Stomach (tissue), 4 donors: ENCODE data around the gene KRT34.

Source experiments
- CTCF ChIP-seq, 7 experiments: fragments of 450-650 bp in 4 of 7; fragments of 200-600 bp in 3 of 7; sonication (generic) in 3 of 7; IDR thresholded peaks; one replicate each; pipeline ENCODE4 v1.5.1; 2016 to 2019; ENCODE audit warnings: antibody characterized with exemption in 7 of 7, control low read depth in 2 of 7, mild to moderate bottlenecking in 1 of 7
- POLR2AphosphoS5 ChIP-seq, 3 donors: sonication (generic); formaldehyde crosslinking; IDR thresholded peaks; one replicate each; pipeline ENCODE4 v1.6.1; 2016; ENCODE audit warnings: antibody characterized with exemption in 3 of 3

- TF ChIP-seq CTCF (IDR thresholded peaks at IDR 0.05) (no peak), POLR2AphosphoS5 (IDR thresholded peaks at IDR 0.05) (no peak)
These were observed 31.9 kb upstream of the KRT34 start for GRCh38 chr17:41413982-41414381.
